Measurements from ENCODE around the gene ERO1A.

Gene ERO1A

GRCh38 chr14:52683985-52684520, 11.3 kb downstream of the ERO1A start:
- no peak for DNase-seq (ENCODE audit: low read depth)
- TF ChIP-seq, protein P1, sequence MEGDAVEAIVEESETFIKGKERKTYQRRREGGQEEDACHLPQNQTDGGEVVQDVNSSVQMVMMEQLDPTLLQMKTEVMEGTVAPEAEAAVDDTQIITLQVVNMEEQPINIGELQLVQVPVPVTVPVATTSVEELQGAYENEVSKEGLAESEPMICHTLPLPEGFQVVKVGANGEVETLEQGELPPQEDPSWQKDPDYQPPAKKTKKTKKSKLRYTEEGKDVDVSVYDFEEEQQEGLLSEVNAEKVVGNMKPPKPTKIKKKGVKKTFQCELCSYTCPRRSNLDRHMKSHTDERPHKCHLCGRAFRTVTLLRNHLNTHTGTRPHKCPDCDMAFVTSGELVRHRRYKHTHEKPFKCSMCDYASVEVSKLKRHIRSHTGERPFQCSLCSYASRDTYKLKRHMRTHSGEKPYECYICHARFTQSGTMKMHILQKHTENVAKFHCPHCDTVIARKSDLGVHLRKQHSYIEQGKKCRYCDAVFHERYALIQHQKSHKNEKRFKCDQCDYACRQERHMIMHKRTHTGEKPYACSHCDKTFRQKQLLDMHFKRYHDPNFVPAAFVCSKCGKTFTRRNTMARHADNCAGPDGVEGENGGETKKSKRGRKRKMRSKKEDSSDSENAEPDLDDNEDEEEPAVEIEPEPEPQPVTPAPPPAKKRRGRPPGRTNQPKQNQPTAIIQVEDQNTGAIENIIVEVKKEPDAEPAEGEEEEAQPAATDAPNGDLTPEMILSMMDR (IDR thresholded peaks at IDR 0.05; ENCODE audit: control insufficient read depth, extremely low read depth, insufficient read depth) = no peak
- H3K4me3 ChIP-seq (ENCODE audit: low read depth, low read length) = no peak overlapping the region

DNA sequence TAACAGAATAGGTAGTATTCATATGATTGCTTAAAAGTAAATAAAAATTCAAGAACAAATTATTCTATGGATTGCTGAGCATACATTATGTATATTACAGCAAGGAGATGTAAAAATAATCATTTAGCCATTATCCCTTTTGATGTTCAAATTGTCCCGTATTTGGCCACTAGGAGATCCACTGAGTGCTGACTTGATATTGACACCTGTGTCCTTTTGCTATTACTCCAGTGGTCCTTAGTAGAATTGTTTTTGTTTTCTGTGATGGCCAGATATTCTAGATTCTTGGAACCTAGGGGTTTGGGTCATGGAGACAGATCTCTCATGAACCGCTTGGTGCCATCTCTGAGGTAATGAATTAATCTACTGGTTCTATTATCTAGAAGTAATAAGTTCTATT, 16.8 kb downstream of the ERO1A start:
- no peak for DNase-seq (ENCODE audit: low read depth)
- no peak overlapping the region for H3K4me3 ChIP-seq (ENCODE audit: low read depth, low read length)
- TF ChIP-seq, protein P1 (IDR thresholded peaks at IDR 0.05; ENCODE audit: control insufficient read depth, extremely low read depth, insufficient read depth) = no peak

- TF ChIP-seq, protein P1 (IDR thresholded peaks at IDR 0.05; ENCODE audit: control insufficient read depth, extremely low read depth, insufficient read depth) = no peak
- peak; percentile 15 for DNase-seq (ENCODE audit: low read depth)
These were observed 31.5 kb downstream of the ERO1A start for GRCh38 chr14:52663850-52664249.

DNA sequence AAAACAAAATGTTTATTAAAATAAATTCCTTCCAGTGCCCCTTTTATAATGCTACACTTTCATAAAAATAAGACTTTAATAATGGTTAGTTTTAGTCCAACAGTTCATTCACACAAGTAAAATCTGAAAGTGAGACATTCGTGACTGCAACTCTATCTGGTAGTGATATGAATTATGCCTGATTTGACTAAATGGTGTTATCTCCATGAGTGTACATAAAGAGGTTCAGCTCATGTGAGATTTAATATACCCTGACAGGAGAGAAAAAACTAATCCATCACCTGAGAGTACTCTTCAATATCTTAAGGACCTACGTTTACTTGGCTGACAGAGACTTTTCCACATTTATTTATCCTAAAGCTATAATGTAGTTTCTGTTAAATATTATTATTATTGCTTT, 34.0 kb downstream of the ERO1A start:
- no peak for DNase-seq (ENCODE audit: low read depth)
- TF ChIP-seq, protein P1 (IDR thresholded peaks at IDR 0.05; ENCODE audit: control insufficient read depth, extremely low read depth, insufficient read depth) = no peak
- H3K4me3 ChIP-seq (ENCODE audit: low read depth, low read length) = no peak overlapping the region

More at GRCh38 chr14:52663850-52664249, 31.5 kb downstream of the ERO1A start:
- no peak overlapping the region for H3K4me3 ChIP-seq (ENCODE audit: low read depth, low read length)

DNA sequence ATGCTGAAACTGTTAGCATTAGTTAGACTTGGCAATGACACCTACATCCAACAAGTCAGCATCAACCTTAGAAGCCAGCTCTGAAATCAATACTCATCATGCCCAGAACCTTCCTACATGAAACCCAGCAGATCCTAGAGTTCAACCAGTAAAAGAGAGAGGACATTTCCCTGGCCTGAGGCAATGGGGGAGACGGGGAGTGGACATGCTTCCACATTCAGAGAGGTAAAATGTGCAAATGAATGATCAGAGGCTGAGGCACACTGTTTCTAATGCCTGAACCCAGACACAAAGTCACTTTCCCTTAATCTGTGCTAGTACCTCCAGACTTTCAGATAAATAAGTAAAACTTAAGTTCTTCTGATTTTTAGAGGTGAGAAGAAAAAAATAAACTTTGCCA, 34.5 kb downstream of the ERO1A start:
- TF ChIP-seq, protein P1 (IDR thresholded peaks at IDR 0.05; ENCODE audit: control insufficient read depth, extremely low read depth, insufficient read depth) = no peak
- H3K4me3 ChIP-seq (ENCODE audit: low read depth, low read length) = no peak overlapping the region
- DNase-seq (ENCODE audit: low read depth) = no peak

GRCh38 chr14:52660325-52660724, 35.0 kb downstream of the ERO1A start:
- DNase-seq (ENCODE audit: low read depth) = no peak
- TF ChIP-seq, protein P1 (IDR thresholded peaks at IDR 0.05; ENCODE audit: control insufficient read depth, extremely low read depth, insufficient read depth) = no peak
- no peak overlapping the region for H3K4me3 ChIP-seq (ENCODE audit: low read depth, low read length)

DNA sequence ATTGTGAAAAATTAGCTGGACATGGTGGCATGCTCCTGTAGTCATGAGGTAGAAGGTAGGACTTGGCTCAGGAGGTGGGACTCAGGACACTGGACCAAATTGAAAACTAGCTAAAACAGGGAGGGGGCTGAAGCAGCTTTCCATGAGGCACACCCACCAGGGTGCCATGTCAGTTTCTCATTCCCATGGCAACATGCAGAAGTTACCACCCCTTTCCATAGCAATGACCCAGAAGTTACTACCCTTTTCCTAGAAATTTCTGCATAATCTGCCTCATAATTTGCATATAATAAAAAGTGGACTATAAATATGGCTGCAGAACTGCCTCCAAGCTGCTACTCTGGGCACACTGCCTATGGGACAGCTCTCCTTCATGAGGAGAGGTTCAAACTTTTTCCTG, 38.5 kb downstream of the ERO1A start:
- TF ChIP-seq, protein P1 (IDR thresholded peaks at IDR 0.05; ENCODE audit: control insufficient read depth, extremely low read depth, insufficient read depth) = no peak
- no peak overlapping the region for H3K4me3 ChIP-seq (ENCODE audit: low read depth, low read length)
- no peak for DNase-seq (ENCODE audit: low read depth)
